ENCODE data around the gene SAXO1.

DNA sequence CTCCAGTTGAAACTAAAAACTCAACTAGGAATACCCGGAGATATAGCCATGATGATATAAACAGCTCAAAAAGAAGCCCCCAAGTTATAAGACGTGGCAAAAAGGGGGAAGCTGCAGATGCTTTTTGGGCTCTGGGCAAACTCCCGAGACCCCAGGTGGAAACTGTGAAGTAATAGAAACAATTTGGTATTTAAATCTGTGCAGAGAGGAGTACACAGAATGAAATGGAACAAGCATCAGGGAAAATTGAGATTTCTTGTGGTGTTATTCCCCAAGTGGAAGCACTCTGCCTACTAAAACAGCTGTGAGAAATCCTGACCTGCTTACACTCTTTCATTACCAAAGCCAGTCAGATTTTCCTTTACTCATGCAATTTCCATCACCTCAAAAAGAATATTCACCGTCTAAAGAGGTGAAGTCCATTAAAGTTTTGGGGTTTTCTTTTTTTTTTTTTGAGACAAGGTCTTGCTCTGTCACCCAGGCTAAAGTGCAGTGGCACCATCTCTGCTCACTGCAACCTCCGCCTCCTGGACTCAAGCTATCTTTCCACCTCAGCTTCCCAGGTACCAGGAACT is 23.5 kb downstream of the SAXO1 start:
- TF ChIP-seq, protein P1, sequence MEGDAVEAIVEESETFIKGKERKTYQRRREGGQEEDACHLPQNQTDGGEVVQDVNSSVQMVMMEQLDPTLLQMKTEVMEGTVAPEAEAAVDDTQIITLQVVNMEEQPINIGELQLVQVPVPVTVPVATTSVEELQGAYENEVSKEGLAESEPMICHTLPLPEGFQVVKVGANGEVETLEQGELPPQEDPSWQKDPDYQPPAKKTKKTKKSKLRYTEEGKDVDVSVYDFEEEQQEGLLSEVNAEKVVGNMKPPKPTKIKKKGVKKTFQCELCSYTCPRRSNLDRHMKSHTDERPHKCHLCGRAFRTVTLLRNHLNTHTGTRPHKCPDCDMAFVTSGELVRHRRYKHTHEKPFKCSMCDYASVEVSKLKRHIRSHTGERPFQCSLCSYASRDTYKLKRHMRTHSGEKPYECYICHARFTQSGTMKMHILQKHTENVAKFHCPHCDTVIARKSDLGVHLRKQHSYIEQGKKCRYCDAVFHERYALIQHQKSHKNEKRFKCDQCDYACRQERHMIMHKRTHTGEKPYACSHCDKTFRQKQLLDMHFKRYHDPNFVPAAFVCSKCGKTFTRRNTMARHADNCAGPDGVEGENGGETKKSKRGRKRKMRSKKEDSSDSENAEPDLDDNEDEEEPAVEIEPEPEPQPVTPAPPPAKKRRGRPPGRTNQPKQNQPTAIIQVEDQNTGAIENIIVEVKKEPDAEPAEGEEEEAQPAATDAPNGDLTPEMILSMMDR (IDR thresholded peaks at IDR 0.05; ENCODE audit: insufficient read depth, low read depth, low read length) = no peak
- no peak for TF ChIP-seq EZH2 (IDR thresholded peaks at IDR 0.05; ENCODE audit: insufficient read depth, low read length)
